Thyroid gland (tissue), 4 donors: ENCODE data around the gene EIF4B. TPM values are rescaled to one million over a fixed set of nuclear protein-coding genes. Genes with fewer than 3 reads are reported as not detected.
A peak's percentile ranks its signal among the peaks of the same experiment; 100 is the strongest.

Experiments
- DNase-seq, 2 donors: peaks; one replicate each; pipeline ENCODE4 v3.0.0-alpha.2; 2019
- H3K27ac ChIP-seq, 3 donors: fragments of 200-600 bp; sonication (generic); 1 replicate in 2 of 3; 2 replicates in 1 of 3; pipeline ENCODE4 v1.5.1; 2016 to 2019; ENCODE audit warnings: mild to moderate bottlenecking in 1 of 3, moderate library complexity in 1 of 3
- H3K27me3 ChIP-seq: fragments of 200-600 bp; sonication (generic); one replicate; pipeline ENCODE4 v1.5.1; 2019
- H3K36me3 ChIP-seq, 2 donors: fragments of 200-600 bp; sonication (generic); one replicate each; pipeline ENCODE4 v1.5.1; 2016 to 2019
- H3K4me1 ChIP-seq, 2 donors: fragments of 200-600 bp; sonication (generic); one replicate each; pipeline ENCODE4 v1.5.1; 2017 to 2019
- H3K4me3 ChIP-seq, 3 donors: fragments of 200-600 bp; sonication (generic); replicated peaks in 1 of 3; 1 replicate in 2 of 3; 2 replicates in 1 of 3; pipeline ENCODE4 v1.5.1; 2016; ENCODE audit warnings: mild to moderate bottlenecking in 1 of 3
- H3K9me3 ChIP-seq: fragments of 200-600 bp; sonication (generic); one replicate; pipeline ENCODE4 v1.5.1; 2017
- CTCF ChIP-seq, 6 experiments: fragments of 200-600 bp in 3 of 6; fragments of 450-650 bp in 3 of 6; sonication (generic) in 3 of 6; IDR thresholded peaks; one replicate each; pipeline ENCODE4 v1.5.1; 2016 to 2019; ENCODE audit warnings: antibody characterized with exemption in 6 of 6, mild to moderate bottlenecking in 2 of 6, inconsistent platforms in 1 of 6, moderate library complexity in 1 of 6
- POLR2A ChIP-seq, 2 donors: fragments of 450-650 bp; IDR thresholded peaks; one replicate each; pipeline ENCODE4 v1.6.1; 2017; ENCODE audit warnings: antibody characterized with exemption in 2 of 2, mild to moderate bottlenecking in 2 of 2, moderate library complexity in 1 of 2
- WGBS, 2 donors: methylation state at CpG; one replicate each; pipeline ENCODE4 v1.1.5; 2017; 5-methylcytosine and 5-hydroxymethylcytosine counted together
- intact Hi-C: fragments of 100-400 bp; cut with DNase I; formaldehyde crosslinking; loops from one replicate; pipeline ENCODE4 v1.15.1; 2023
- total RNA-seq, 4 donors: library from RNA; depleted of rRNA; stranded (reverse); fragments of >200 nt; gene quantifications; one replicate each; pipeline ENCODE4 v1.2.3, GENCODE V29; 2016

EIF4B gene
- total RNA-seq, 4 donors from 2014 or later, result 428 to 704 (median 567) TPM

GRCh38 chr12:53054112-53054878 is 48.0 kb downstream of the EIF4B start:
- H3K27me3 ChIP-seq, result no peaks in the 10 kb centered on the region
- H3K4me3 ChIP-seq, result peak overlapping the region in 1 of 3 donors; percentile 57
- peak overlapping the region; percentile 87 to 100 (median 98) for H3K27ac ChIP-seq
- H3K4me1 ChIP-seq, result peaks cover 52 to 60% of the 10 kb centered on the region in 2 donors
- no peaks in the 10 kb centered on the region for H3K9me3 ChIP-seq
- DNase-seq, result peak; percentile 98 to 99
- intact Hi-C loops, result no loop called here
- WGBS, 2 donors, result 6 to 7% methylated on average over 23 to 35 of the region's 48 CpGs
- TF ChIP-seq CTCF (IDR thresholded peaks at IDR 0.05) (peak in 1 of 6 experiments; percentile 2), POLR2A (IDR thresholded peaks at IDR 0.05) (peak in 1 of 2 donors; percentile 95)
- H3K36me3 ChIP-seq, result peaks cover 24 to 27% of the 10 kb centered on the region in 2 donors

- 85 to 92% methylated on average over 14 to 15 of the region's 15 CpGs for WGBS, 2 donors
- DNase-seq, result no peak
- Histone ChIP-seq H3K4me3 (no peak overlapping the region), H3K36me3 (peaks cover 25 to 33% of the 10 kb centered on the region in 2 donors), H3K9me3 (no peaks in the 10 kb centered on the region), H3K27ac (peak overlapping the region in 2 of 3 donors; percentile 98 to 100), H3K27me3 (no peaks in the 10 kb centered on the region), H3K4me1 (peaks cover 40 to 58% of the 10 kb centered on the region in 2 donors)
- TF ChIP-seq CTCF (IDR thresholded peaks at IDR 0.05), result no peak
- TF ChIP-seq POLR2A (IDR thresholded peaks at IDR 0.05), result no peak
- intact Hi-C loops, result no loop called here
Measured at GRCh38 chr12:53055471-53056266, 49.4 kb downstream of the EIF4B start.

- Histone ChIP-seq H3K27me3 (no peaks in the 10 kb centered on the region), H3K4me1 (peaks cover 40 to 58% of the 10 kb centered on the region in 2 donors), H3K4me3 (no peak overlapping the region), H3K27ac (no peak overlapping the region), H3K9me3 (no peaks in the 10 kb centered on the region), H3K36me3 (peaks cover 25 to 33% of the 10 kb centered on the region in 2 donors)
- no peak for DNase-seq
- TF ChIP-seq POLR2A (IDR thresholded peaks at IDR 0.05) (no peak), CTCF (IDR thresholded peaks at IDR 0.05) (no peak)
- WGBS, 2 donors, result 83 to 85% methylated on average over 5 of the region's 5 CpGs
- intact Hi-C loops, result no loop called here
Measured at GRCh38 chr12:53056296-53056695, 50.0 kb downstream of the EIF4B start.

- peaks cover 25 to 33% of the 10 kb centered on the region in 2 donors for H3K36me3 ChIP-seq
- intact Hi-C loops, result no loop called here
- H3K4me1 ChIP-seq, result peaks cover 40 to 58% of the 10 kb centered on the region in 2 donors
- no peaks in the 10 kb centered on the region for H3K9me3 ChIP-seq
- no peaks in the 10 kb centered on the region for H3K27me3 ChIP-seq
- no peak for DNase-seq
- H3K4me3 ChIP-seq, result no peak overlapping the region
- H3K27ac ChIP-seq, result no peak overlapping the region
- 90 to 100% methylated on average over 3 to 7 of the region's 7 CpGs for WGBS, 2 donors
- no peak for TF ChIP-seq CTCF (IDR thresholded peaks at IDR 0.05)
Measured at GRCh38 chr12:53056901-53057300, 50.6 kb downstream of the EIF4B start.
